Sigmoid colon (tissue), 7 donors: ENCODE measurements around the gene INKA1. TPM values are rescaled to one million over a fixed set of nuclear protein-coding genes. Genes with fewer than 3 reads are reported as not detected.

ENCODE experiments used
- DNase-seq: peaks from one replicate; pipeline ENCODE4 v3.0.0-alpha.2; 2019
- H3K27ac ChIP-seq, 4 donors: fragments of 200-600 bp; sonication (generic); one replicate each; pipeline ENCODE4 v1.5.1; 2016 to 2019; ENCODE audit warnings: mild to moderate bottlenecking in 1 of 4
- H3K27me3 ChIP-seq, 3 donors: fragments of 200-600 bp; sonication (generic); one replicate each; pipeline ENCODE4 v1.5.1; 2019; ENCODE audit warnings: mild to moderate bottlenecking in 1 of 3
- H3K36me3 ChIP-seq, 4 donors: fragments of 200-600 bp; sonication (generic); one replicate each; pipeline ENCODE4 v1.5.1; 2016 to 2019
- H3K4me1 ChIP-seq, 4 donors: fragments of 200-600 bp; sonication (generic); one replicate each; pipeline ENCODE4 v1.5.1; 2017 to 2019
- H3K4me3 ChIP-seq, 4 donors: fragments of 200-600 bp; sonication (generic); one replicate each; pipeline ENCODE4 v1.5.1; 2017 to 2019; ENCODE audit warnings: mild to moderate bottlenecking in 2 of 4, moderate library complexity in 1 of 4
- H3K9me3 ChIP-seq, 4 donors: fragments of 200-600 bp in 3 of 4; sonication (generic) in 3 of 4; one replicate each; pipeline versions ENCODE4 v1.5.1 to v1.6.1; 2013 to 2019
- EP300 ChIP-seq, 4 donors: sonication (generic); formaldehyde crosslinking; IDR thresholded peaks; one replicate each; pipeline ENCODE4 v1.6.1; 2017; ENCODE audit warnings: antibody characterized with exemption in 4 of 4
- POLR2A ChIP-seq, 2 donors: fragments of 450-650 bp; IDR thresholded peaks; one replicate each; pipeline ENCODE4 v1.6.1; 2016; ENCODE audit warnings: antibody characterized with exemption in 2 of 2, mild to moderate bottlenecking in 2 of 2, moderate library complexity in 2 of 2
- POLR2AphosphoS5 ChIP-seq, 4 donors: sonication (generic); formaldehyde crosslinking; IDR thresholded peaks; one replicate each; pipeline ENCODE4 v1.6.1; 2017; ENCODE audit warnings: antibody characterized with exemption in 4 of 4
- WGBS, 2 donors: extraction: QIAGEN DNeasy Blood & Tissue Kit; methylation state at CpG; one replicate each; pipeline ENCODE4 v1.1.7; 2013; 5-methylcytosine and 5-hydroxymethylcytosine counted together
- intact Hi-C: fragments of 100-400 bp; cut with DNase I; formaldehyde crosslinking; loops from one replicate; pipeline ENCODE4 v1.15.1; 2023
- polyA plus RNA-seq, 3 donors: library from polyadenylated mRNA; stranded (reverse); fragments of 200-250 nt; gene quantifications; one replicate each; pipeline ENCODE4 v1.2.3, GENCODE V29; 2013
- total RNA-seq, 4 donors: library from RNA; depleted of rRNA; stranded (reverse); fragments of >200 nt; gene quantifications; one replicate each; pipeline ENCODE4 v1.1.0, GENCODE V29; 2016
- TF ChIP-seq, protein P1 (sequence below), 4 experiments: fragments of 450-650 bp in 3 of 4; fragments of 200-600 bp in 1 of 4; IDR thresholded peaks; one replicate each; pipeline ENCODE4 v1.5.1; 2016 to 2019; ENCODE audit warnings: antibody characterized with exemption in 4 of 4, mild to moderate bottlenecking in 3 of 4, moderate library complexity in 2 of 4
- donor health status: healthy with polysubstance abuse.
- donor health status: Bipolar disorder and iron deficiency.
- donor health status: healthy.

Gene INKA1
- 1 to 10 TPM in 3 of 4 donors, under 1 TPM in 1; 0.95 to 5.0 (median 4.1) TPM for total RNA-seq
- polyA plus RNA-seq = 1 to 10 TPM in 1 of 3 donors, under 1 TPM in 1, not detected in 1; 0.60 to 3.5 TPM

DNA sequence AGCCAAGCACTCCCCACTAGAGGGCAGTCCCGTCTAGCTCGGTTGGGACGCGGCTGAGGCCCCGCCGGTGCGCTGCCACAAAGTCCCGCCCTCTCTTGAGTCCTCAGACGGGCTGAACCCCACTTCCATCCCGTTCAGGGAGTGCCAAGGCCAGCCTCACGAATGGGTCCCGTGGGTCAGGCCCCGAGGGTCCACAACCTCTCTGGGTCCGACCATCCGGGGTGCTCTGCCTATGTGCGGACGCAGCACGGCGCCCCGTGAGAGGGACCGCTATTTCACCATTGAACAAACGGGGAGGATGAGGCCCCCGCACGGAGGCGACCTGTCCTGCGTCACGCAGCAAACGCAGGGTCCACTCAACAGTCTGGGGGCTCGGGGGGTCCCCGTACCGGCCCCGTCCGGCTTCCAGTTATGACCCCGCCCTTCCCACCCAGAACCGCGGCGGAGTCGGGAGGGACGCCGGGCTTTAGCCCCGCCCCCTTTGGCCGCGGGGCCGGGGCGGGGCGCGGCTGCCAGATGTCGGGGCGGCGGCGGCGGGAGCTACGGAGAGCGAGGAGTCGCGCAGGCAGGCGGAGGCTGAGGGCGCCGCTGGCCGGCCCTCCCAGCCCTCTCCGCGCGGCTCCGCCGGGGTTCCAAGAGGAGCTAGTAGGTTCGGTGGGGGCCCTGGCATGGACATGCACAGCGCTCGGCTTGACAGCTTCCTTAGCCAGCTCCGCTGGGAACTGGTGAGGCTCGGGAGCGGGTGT is at the start of gene INKA1:
Gene INKA1, plus strand, starts transcription at position 543 of the 746 bp plus-strand sequence. Its CDS starts 132 bp downstream, at position 675.
- H3K27me3 ChIP-seq = no peaks in the 10 kb centered on the region
- peak; percentile 95 for DNase-seq
- no peak for TF ChIP-seq POLR2A (IDR thresholded peaks at IDR 0.05)
- TF ChIP-seq POLR2AphosphoS5 (IDR thresholded peaks at IDR 0.05) = peak; percentile 41 to 79 (median 66)
- TF ChIP-seq EP300 (IDR thresholded peaks at IDR 0.05) = no peak
- TF ChIP-seq, protein P1, sequence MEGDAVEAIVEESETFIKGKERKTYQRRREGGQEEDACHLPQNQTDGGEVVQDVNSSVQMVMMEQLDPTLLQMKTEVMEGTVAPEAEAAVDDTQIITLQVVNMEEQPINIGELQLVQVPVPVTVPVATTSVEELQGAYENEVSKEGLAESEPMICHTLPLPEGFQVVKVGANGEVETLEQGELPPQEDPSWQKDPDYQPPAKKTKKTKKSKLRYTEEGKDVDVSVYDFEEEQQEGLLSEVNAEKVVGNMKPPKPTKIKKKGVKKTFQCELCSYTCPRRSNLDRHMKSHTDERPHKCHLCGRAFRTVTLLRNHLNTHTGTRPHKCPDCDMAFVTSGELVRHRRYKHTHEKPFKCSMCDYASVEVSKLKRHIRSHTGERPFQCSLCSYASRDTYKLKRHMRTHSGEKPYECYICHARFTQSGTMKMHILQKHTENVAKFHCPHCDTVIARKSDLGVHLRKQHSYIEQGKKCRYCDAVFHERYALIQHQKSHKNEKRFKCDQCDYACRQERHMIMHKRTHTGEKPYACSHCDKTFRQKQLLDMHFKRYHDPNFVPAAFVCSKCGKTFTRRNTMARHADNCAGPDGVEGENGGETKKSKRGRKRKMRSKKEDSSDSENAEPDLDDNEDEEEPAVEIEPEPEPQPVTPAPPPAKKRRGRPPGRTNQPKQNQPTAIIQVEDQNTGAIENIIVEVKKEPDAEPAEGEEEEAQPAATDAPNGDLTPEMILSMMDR (IDR thresholded peaks at IDR 0.05) = peak in 3 of 4 experiments; percentile 87 to 91 (median 88)
- peak within 1 kb of the TSS; percentile 57 to 86 (median 70) for H3K4me3 ChIP-seq
- peaks cover 0 to 50% (median 38%) of the 10 kb centered on the region in 4 donors for H3K4me1 ChIP-seq
- WGBS, 2 donors = 0% methylated on average over 71 of the region's 71 CpGs
- intact Hi-C loops = loop anchor here (1.0 kb wide), 2 partner anchors 36 to 103 kb away; no protein-coding TSS in a partner anchor
- no peaks in the 10 kb centered on the region for H3K36me3 ChIP-seq
- H3K9me3 ChIP-seq = no peaks in the 10 kb centered on the region
- peak within 1 kb of the TSS; percentile 88 to 95 (median 92) for H3K27ac ChIP-seq

DNA sequence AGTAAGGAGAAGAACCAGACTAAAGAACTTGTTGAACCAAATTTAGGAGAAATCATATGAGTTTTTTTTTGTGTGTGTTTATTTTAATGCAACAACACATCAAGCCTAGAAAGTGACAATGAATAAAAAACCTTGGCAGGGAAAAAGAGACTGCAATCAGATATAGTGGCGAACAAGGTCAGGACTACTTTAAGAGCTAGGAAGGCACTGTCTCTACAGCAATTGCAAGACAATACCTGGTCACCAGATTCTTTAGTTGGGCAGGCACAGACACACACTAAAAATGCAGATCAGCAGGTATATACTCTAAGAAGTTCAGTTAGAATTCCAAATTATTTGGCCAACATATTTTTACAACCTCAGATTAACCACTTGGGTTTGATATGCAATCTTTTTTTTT is 48.5 kb upstream of the INKA1 start:
- DNase-seq = no peak
- WGBS, 2 donors = 95 to 98% methylated on average over 1 of the region's 1 CpG
- H3K36me3 ChIP-seq = no peaks in the 10 kb centered on the region
- no peak overlapping the region for H3K4me3 ChIP-seq
- H3K27ac ChIP-seq = no peak overlapping the region
- no peaks in the 10 kb centered on the region for H3K9me3 ChIP-seq
- intact Hi-C loops = no loop called here
- H3K27me3 ChIP-seq = no peaks in the 10 kb centered on the region
- H3K4me1 ChIP-seq = peaks cover 0 to 32% (median 11%) of the 10 kb centered on the region in 4 donors
- TF ChIP-seq POLR2AphosphoS5 (IDR thresholded peaks at IDR 0.05) = no peak
- TF ChIP-seq, protein P1 (IDR thresholded peaks at IDR 0.05) = no peak
- TF ChIP-seq EP300 (IDR thresholded peaks at IDR 0.05) = no peak
- TF ChIP-seq POLR2A (IDR thresholded peaks at IDR 0.05) = no peak

DNA sequence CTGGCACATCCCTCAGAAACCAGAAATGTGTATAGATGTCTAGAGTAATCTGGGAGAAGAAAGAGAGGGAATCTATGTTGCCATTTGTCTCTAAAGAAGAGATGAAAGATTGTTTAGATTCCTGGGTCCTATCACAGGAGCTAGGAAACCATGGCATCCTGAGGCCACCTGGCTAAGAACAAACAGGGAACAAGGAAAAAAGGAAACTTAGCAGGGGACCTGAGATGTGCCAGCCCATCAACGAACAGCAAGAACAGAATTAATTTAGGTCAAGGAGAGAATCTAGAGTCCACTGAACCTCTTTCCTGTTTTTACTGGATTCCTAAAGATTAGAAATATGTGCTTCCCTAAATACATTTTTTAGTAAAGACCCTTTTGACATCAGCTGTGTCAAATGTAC is 47.0 kb upstream of the INKA1 start:
- no peak for DNase-seq
- WGBS, 2 donors = 66 to 77% methylated on average over 1 of the region's 1 CpG
- no peak overlapping the region for H3K4me3 ChIP-seq
- H3K4me1 ChIP-seq = peaks cover 0 to 32% (median 11%) of the 10 kb centered on the region in 4 donors
- H3K9me3 ChIP-seq = no peaks in the 10 kb centered on the region
- H3K27me3 ChIP-seq = no peaks in the 10 kb centered on the region
- intact Hi-C loops = no loop called here
- H3K27ac ChIP-seq = no peak overlapping the region
- TF ChIP-seq POLR2AphosphoS5 (IDR thresholded peaks at IDR 0.05) (no peak), POLR2A (IDR thresholded peaks at IDR 0.05) (no peak), EP300 (IDR thresholded peaks at IDR 0.05) (no peak)
- TF ChIP-seq, protein P1 (IDR thresholded peaks at IDR 0.05) = no peak
- no peaks in the 10 kb centered on the region for H3K36me3 ChIP-seq

DNA sequence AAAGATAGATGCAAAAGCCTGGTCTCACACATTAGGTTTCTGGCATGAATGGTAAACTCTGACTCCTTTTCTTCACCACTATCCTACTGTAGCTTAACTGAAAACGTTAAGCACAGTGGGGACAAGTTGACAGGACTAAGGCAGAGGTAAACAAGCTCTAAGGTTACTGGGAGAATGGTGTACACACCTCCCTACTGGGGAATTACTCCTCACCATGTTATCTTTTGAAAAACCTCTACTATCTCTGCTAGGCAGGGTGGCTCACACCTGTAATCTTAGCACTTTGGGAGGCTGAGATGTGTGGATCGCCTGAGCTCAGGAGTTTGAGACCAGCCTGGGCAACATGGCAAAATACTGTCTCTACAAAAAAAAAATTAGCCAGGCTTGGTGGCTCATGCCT is 45.9 kb upstream of the INKA1 start:
- Histone ChIP-seq H3K9me3 (no peaks in the 10 kb centered on the region), H3K4me1 (peaks cover 0 to 32% (median 11%) of the 10 kb centered on the region in 4 donors)

More for the DNA sequence above, 45.9 kb upstream of the INKA1 start:
- WGBS, 2 donors = 72 to 80% methylated on average over 2 of the region's 2 CpGs
- no peak overlapping the region for H3K27ac ChIP-seq
- H3K27me3 ChIP-seq = no peaks in the 10 kb centered on the region
- intact Hi-C loops = no loop called here
- TF ChIP-seq POLR2A (IDR thresholded peaks at IDR 0.05) = no peak
- TF ChIP-seq, protein P1 (IDR thresholded peaks at IDR 0.05) = no peak
- TF ChIP-seq EP300 (IDR thresholded peaks at IDR 0.05) = no peak
- TF ChIP-seq POLR2AphosphoS5 (IDR thresholded peaks at IDR 0.05) = no peak
- no peak for DNase-seq
- H3K4me3 ChIP-seq = no peak overlapping the region
- H3K36me3 ChIP-seq = no peaks in the 10 kb centered on the region
